OCI-LY1 (cell line): Measurements from ENCODE around the gene MPV17L.
"Not testable (repeated sequence)": the region's sequence is repeated elsewhere in the genome, so short reads cannot be mapped to it uniquely, and the experiment has no call there.

Experiments used
- H2AFZ ChIP-seq: fragments of 200-600 bp; sonication (generic), shearing (Covaris generic); 2 replicates; pipeline ENCODE4 v1.6.0; 2014; ENCODE audit warnings: antibody characterized with exemption, mild to moderate bottlenecking, low read length
- H3F3A ChIP-seq: fragments of 200-600 bp; sonication (generic), shearing (Covaris generic); 2 replicates; pipeline ENCODE4 v1.6.0; 2014; ENCODE audit warnings: mild to moderate bottlenecking, antibody characterized with exemption, low read length, moderate library complexity; ENCODE audit not compliant: insufficient read depth
- H3K27ac ChIP-seq: fragments of 200-600 bp; sonication (generic); 2 replicates; pipeline ENCODE4 v1.5.1; 2014; ENCODE audit warnings: low read length, mixed run types, mild to moderate bottlenecking, low read depth; ENCODE audit not compliant: poor library complexity, severe bottlenecking
- H3K27me3 ChIP-seq: fragments of 200-600 bp; sonication (generic); 2 replicates; pipeline ENCODE4 v1.6.0; 2014; ENCODE audit warnings: antibody characterized with exemption, mild to moderate bottlenecking, low read length, moderate library complexity; ENCODE audit not compliant: insufficient read depth
- H3K36me3 ChIP-seq: fragments of 200-600 bp; sonication (generic); 2 replicates; pipeline ENCODE4 v1.6.1; 2014; ENCODE audit warnings: mild to moderate bottlenecking, antibody characterized with exemption, low read length, moderate library complexity, mixed read lengths; ENCODE audit not compliant: insufficient read depth
- H3K4me1 ChIP-seq: fragments of 200-600 bp; sonication (generic); 2 replicates; pipeline ENCODE4 v1.5.1; 2014; ENCODE audit warnings: mild to moderate bottlenecking, low read length, moderate library complexity; ENCODE audit not compliant: insufficient read depth, severe bottlenecking
- H3K4me2 ChIP-seq: fragments of 200-600 bp; sonication (generic), shearing (Covaris generic); 2 replicates; pipeline ENCODE4 v1.6.1; 2014; ENCODE audit warnings: low read length
- H3K4me3 ChIP-seq: fragments of 200-600 bp; sonication (generic); 2 replicates; pipeline ENCODE4 v1.5.1; 2014; ENCODE audit warnings: low read length, low read depth, mild to moderate bottlenecking, mixed read lengths; ENCODE audit not compliant: poor library complexity, severe bottlenecking
- H3K79me2 ChIP-seq: fragments of 200-600 bp; shearing (Covaris generic); 2 replicates; pipeline ENCODE4 v1.6.1; 2016; ENCODE audit warnings: mixed run types, low read length, mixed read lengths; ENCODE audit not compliant: insufficient read depth
- H3K9ac ChIP-seq: fragments of 200-600 bp; sonication (generic), shearing (Covaris generic); 2 replicates; pipeline ENCODE4 v1.6.1; 2014; ENCODE audit warnings: mild to moderate bottlenecking, low read length, mixed read lengths
- H3K9me2 ChIP-seq: fragments of 200-600 bp; sonication (generic), shearing (Covaris generic); 2 replicates; pipeline ENCODE4 v1.6.1; 2014; ENCODE audit warnings: low read depth, mild to moderate bottlenecking, low read length, mixed read lengths
- H3K9me3 ChIP-seq: fragments of 200-600 bp; shearing (Covaris generic); 2 replicates; pipeline ENCODE4 v1.6.1; 2014; ENCODE audit warnings: low read length, mixed read lengths
- H4K20me1 ChIP-seq: fragments of 200-600 bp; sonication (generic), shearing (Covaris generic); 2 replicates; pipeline ENCODE4 v1.6.0; 2016; ENCODE audit warnings: mild to moderate bottlenecking, low read length; ENCODE audit not compliant: insufficient read depth
- CTCF ChIP-seq: fragments of 200-600 bp; sonication (generic), shearing (Covaris generic); IDR thresholded peaks from 2 replicates; pipeline ENCODE4 v1.5.1; 2017; ENCODE audit warnings: mild to moderate bottlenecking, antibody characterized with exemption, low read length, moderate library complexity, mixed read lengths
- EZH2 ChIP-seq: fragments of 200-600 bp; sonication (generic), shearing (Covaris generic); IDR thresholded peaks from 2 replicates; pipeline ENCODE4 v1.8.0; 2017; ENCODE audit warnings: borderline replicate concordance, mixed run types, mild to moderate bottlenecking, antibody characterized with exemption, low read length, moderate library complexity, mixed read lengths

The MPV17L gene

GRCh38 chr16:15382810-15383209 is 12.7 kb upstream of the MPV17L start:
- not testable (repeated sequence) for H3K4me3 ChIP-seq, H3K9ac ChIP-seq, H3F3A ChIP-seq, H2AFZ ChIP-seq, H4K20me1 ChIP-seq, H3K36me3 ChIP-seq, H3K79me2 ChIP-seq, H3K9me2 ChIP-seq, H3K27ac ChIP-seq, H3K4me2 ChIP-seq, H3K9me3 ChIP-seq, H3K27me3 ChIP-seq, H3K4me1 ChIP-seq

GRCh38 chr16:15388060-15388459 is 7.5 kb upstream of the MPV17L start:
- H3K9me3 ChIP-seq, H2AFZ ChIP-seq, H3K4me3 ChIP-seq, H3K9ac ChIP-seq, H3K27me3 ChIP-seq, H3K9me2 ChIP-seq, H3K27ac ChIP-seq, H3K79me2 ChIP-seq, H3K4me1 ChIP-seq, H3F3A ChIP-seq, H4K20me1 ChIP-seq, H3K4me2 ChIP-seq, H3K36me3 ChIP-seq: not testable (repeated sequence)

DNA sequence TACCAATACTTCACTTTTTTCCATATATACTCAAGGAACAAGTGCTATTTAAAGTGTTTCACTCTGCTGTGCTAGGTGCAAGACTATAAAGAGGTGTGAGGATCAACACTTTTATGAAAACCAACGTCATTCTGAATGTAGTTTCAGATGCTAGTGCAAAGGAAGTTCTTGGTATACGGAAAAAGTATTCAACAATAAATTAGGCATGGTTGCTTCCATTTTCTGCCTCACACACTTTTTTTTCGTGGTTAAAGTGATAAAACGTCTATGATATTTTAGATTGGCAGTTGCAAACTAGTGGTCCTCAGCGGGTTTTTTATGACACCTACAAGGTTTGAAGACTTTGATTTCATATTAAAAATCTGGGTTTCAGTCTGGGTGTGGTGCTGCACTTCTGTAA is 5.6 kb upstream of the MPV17L start:
- H3K27ac ChIP-seq, H3K4me1 ChIP-seq, H3K9ac ChIP-seq, H2AFZ ChIP-seq, H3K9me3 ChIP-seq, H3K27me3 ChIP-seq, H3K4me3 ChIP-seq, H3K36me3 ChIP-seq, H3K4me2 ChIP-seq, H3K9me2 ChIP-seq, H3K79me2 ChIP-seq, H4K20me1 ChIP-seq, H3F3A ChIP-seq: not testable (repeated sequence)

- not testable (repeated sequence) for H3K27me3 ChIP-seq, H3K9me2 ChIP-seq, H3K4me1 ChIP-seq, H3F3A ChIP-seq, H3K4me2 ChIP-seq, H4K20me1 ChIP-seq, H3K36me3 ChIP-seq, H3K9me3 ChIP-seq, H3K9ac ChIP-seq, H2AFZ ChIP-seq, H3K4me3 ChIP-seq, H3K27ac ChIP-seq, H3K79me2 ChIP-seq
Observed at GRCh38 chr16:15393025-15393424, 2.5 kb upstream of the MPV17L start.

DNA sequence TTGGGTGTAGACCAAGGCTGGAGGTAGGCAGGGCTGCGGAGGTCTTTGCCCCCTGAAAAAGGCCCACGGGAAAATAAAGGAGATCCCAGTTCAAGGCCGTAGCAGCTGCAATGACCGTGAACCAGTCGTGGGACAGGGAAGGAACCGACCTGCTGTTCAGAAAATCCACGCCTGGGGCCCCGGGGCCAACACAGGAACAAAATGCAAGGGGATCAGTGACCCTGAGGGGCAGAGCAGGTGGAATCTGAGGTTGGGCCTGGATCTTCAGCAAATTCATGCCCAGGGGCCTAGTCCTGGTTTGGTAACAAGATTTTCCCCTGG is 915 bp downstream of the MPV17L start:
- H3K4me1 ChIP-seq, H3K9ac ChIP-seq, H3K79me2 ChIP-seq, H3K36me3 ChIP-seq, H3K27me3 ChIP-seq, H2AFZ ChIP-seq, H3K9me2 ChIP-seq, H3F3A ChIP-seq, H4K20me1 ChIP-seq, H3K4me3 ChIP-seq, H3K9me3 ChIP-seq, H3K4me2 ChIP-seq, H3K27ac ChIP-seq: not testable (repeated sequence)

- Histone ChIP-seq H3K9me3 (no peaks in the 10 kb centered on the region), H3K4me2 (no peak overlapping the region), H3K9me2 (no peaks in the 10 kb centered on the region), H3K79me2 (no peaks in the 10 kb centered on the region), H3K4me1 (no peaks in the 10 kb centered on the region), H3K4me3 (no peak overlapping the region), H4K20me1 (no peaks in the 10 kb centered on the region), H3K36me3 (no peaks in the 10 kb centered on the region), H3F3A (no peaks in the 10 kb centered on the region), H2AFZ (no peak overlapping the region), H3K27me3 (no peaks in the 10 kb centered on the region), H3K9ac (no peak overlapping the region), H3K27ac (no peak overlapping the region)
- TF ChIP-seq EZH2, result no peak
- no peak for TF ChIP-seq CTCF
Observed at GRCh38 chr16:15396948-15397594, 1.5 kb downstream of the MPV17L start.
